Hepatocyte (in vitro differentiated cells): ENCODE measurements around the gene LSR. TPM values are rescaled to one million over a fixed set of nuclear protein-coding genes. Genes with fewer than 3 reads are reported as not detected.

ENCODE experiments used
- DNase-seq: peaks from one replicate; pipeline ENCODE4 v3.0.0-alpha.2; 2016; ENCODE audit warnings: low spot score
- H2AFZ ChIP-seq: fragments of 200-600 bp; sonication (generic); 2 replicates; pipeline ENCODE4 v1.6.0; 2016; ENCODE audit warnings: antibody characterized with exemption, mild to moderate bottlenecking
- H3K27ac ChIP-seq: fragments of 200-600 bp; sonication (generic); 2 replicates; pipeline ENCODE4 v1.5.1; 2016; ENCODE audit warnings: mild to moderate bottlenecking
- H3K27me3 ChIP-seq: fragments of 200-600 bp; sonication (generic); 2 replicates; pipeline ENCODE4 v1.6.1; 2016
- H3K36me3 ChIP-seq: fragments of 200-600 bp; sonication (generic); replicated peaks from 2 replicates; pipeline ENCODE4 v1.5.1; 2016; ENCODE audit warnings: low read depth; ENCODE audit not compliant: insufficient read depth
- H3K4me1 ChIP-seq: fragments of 200-600 bp; sonication (generic); 2 replicates; pipeline ENCODE4 v1.5.1; 2016; ENCODE audit warnings: mild to moderate bottlenecking, moderate library complexity; ENCODE audit not compliant: insufficient read depth
- H3K4me2 ChIP-seq: fragments of 200-600 bp; sonication (generic); 2 replicates; pipeline ENCODE4 v1.6.0; 2016
- H3K4me3 ChIP-seq: fragments of 200-600 bp; sonication (generic); 2 replicates; pipeline ENCODE4 v1.5.1; 2016; ENCODE audit warnings: mild to moderate bottlenecking
- H3K79me2 ChIP-seq: fragments of 200-600 bp; sonication (generic); 2 replicates; pipeline ENCODE4 v1.6.0; 2017; ENCODE audit warnings: mild to moderate bottlenecking
- H3K9me2 ChIP-seq: fragments of 200-600 bp; sonication (generic); replicated peaks from 2 replicates; pipeline ENCODE4 v1.6.0; 2017; ENCODE audit warnings: mild to moderate bottlenecking; ENCODE audit not compliant: insufficient read depth
- H3K9me3 ChIP-seq: fragments of 200-600 bp; sonication (generic); 2 replicates; pipeline ENCODE4 v1.5.1; 2016; ENCODE audit warnings: low read depth, mild to moderate bottlenecking
- H4K20me1 ChIP-seq: fragments of 200-600 bp; sonication (generic); 2 replicates; pipeline ENCODE4 v1.6.0; 2016; ENCODE audit warnings: mild to moderate bottlenecking; ENCODE audit not compliant: insufficient read depth, poor library complexity, severe bottlenecking
- CTCF ChIP-seq: fragments of 200-600 bp; sonication (generic); IDR thresholded peaks from 2 replicates; pipeline ENCODE4 v1.5.1; 2016; ENCODE audit warnings: antibody characterized with exemption, mild to moderate bottlenecking; ENCODE audit not compliant: poor library complexity
- EZH2 ChIP-seq: fragments of 200-600 bp; sonication (generic); IDR thresholded peaks from 2 replicates; pipeline ENCODE4 v1.6.1; 2016; ENCODE audit warnings: antibody characterized with exemption, mild to moderate bottlenecking, borderline replicate concordance
- EZH2phosphoT487 ChIP-seq: fragments of 200-600 bp; sonication (generic); IDR thresholded peaks from one replicate; pipeline ENCODE4 v1.6.1; 2018; ENCODE audit warnings: antibody characterized with exemption, mild to moderate bottlenecking, low read depth, moderate library complexity; ENCODE audit not compliant: unreplicated experiment, severe bottlenecking
- WGBS: methylation state at CpG from one replicate; pipeline ENCODE4 v1.1.6; 2016; ENCODE audit warnings: low lambda C conversion rate; ENCODE audit errors: missing lambda C conversion rate; 5-methylcytosine and 5-hydroxymethylcytosine counted together
- polyA plus RNA-seq: library from polyadenylated mRNA; unstranded; fragments of >200 nt; fragmentation: Nextera tagmentation; extraction: Ambion mirVana; gene quantifications from 2 replicates; pipeline ENCODE4 v1.2.1, GENCODE V29; 2016
- total RNA-seq: library from RNA; depleted of rRNA; stranded (reverse); fragments of >200 nt; gene quantifications from 2 replicates; pipeline ENCODE4 v1.2.3, GENCODE V29; 2014

The LSR gene
- total and polyA plus RNA-seq, 2 experiments from 2014 or later: 89.9 to 296 TPM

GRCh38 chr19:35204799-35205732 is 43.7 kb upstream of the LSR start:
- no peak for TF ChIP-seq EZH2
- TF ChIP-seq CTCF: no peak
- no peak for TF ChIP-seq EZH2phosphoT487
- H3K9me3 ChIP-seq: no peaks in the 10 kb centered on the region
- H2AFZ ChIP-seq: no peak overlapping the region
- no peak overlapping the region for H3K4me2 ChIP-seq
- H4K20me1 ChIP-seq: no peaks in the 10 kb centered on the region
- no peaks in the 10 kb centered on the region for H3K9me2 ChIP-seq
- WGBS: 61% methylated on average over 13 of the region's 13 CpGs
- no peaks in the 10 kb centered on the region for H3K4me1 ChIP-seq
- H3K27me3 ChIP-seq: no peaks in the 10 kb centered on the region
- no peak for DNase-seq
- no peaks in the 10 kb centered on the region for H3K79me2 ChIP-seq
- H3K36me3 ChIP-seq: no peaks in the 10 kb centered on the region
- no peak overlapping the region for H3K27ac ChIP-seq
- no peak overlapping the region for H3K4me3 ChIP-seq

- Histone ChIP-seq H3K27me3 (no peaks in the 10 kb centered on the region), H3K9me3 (no peaks in the 10 kb centered on the region), H3K27ac (no peak overlapping the region), H3K36me3 (no peaks in the 10 kb centered on the region), H3K4me3 (no peak overlapping the region), H3K4me2 (no peak overlapping the region), H2AFZ (no peak overlapping the region), H3K79me2 (no peaks in the 10 kb centered on the region), H4K20me1 (no peaks in the 10 kb centered on the region), H3K4me1 (no peaks in the 10 kb centered on the region), H3K9me2 (no peaks in the 10 kb centered on the region)
- no peak for DNase-seq
- TF ChIP-seq EZH2phosphoT487 (no peak), CTCF (no peak), EZH2 (no peak)
- WGBS: 67% methylated on average over 6 of the region's 6 CpGs
These were observed 43.0 kb upstream of the LSR start for GRCh38 chr19:35205733-35206323.

DNA sequence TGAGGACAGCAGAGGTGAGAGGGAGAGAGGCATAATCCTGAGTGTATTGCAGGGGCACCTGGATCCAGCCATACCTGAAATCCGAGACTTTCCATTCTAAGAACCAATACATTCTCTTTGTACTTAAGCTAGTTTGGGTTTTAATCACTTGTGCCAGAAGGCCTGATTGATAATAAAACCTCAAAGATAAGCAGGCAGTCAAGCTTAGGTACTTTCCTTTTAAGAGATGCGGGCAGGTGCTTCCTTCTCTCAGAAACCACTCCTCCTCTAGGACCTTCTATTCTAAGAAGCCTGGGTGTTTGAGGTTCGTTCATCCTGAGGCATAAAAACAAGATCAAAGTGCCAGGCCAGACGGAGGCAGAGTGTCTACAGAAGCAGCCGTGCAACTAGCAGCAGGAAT is 42.4 kb upstream of the LSR start:
- TF ChIP-seq EZH2phosphoT487 (no peak), CTCF (no peak), EZH2 (no peak)
- Histone ChIP-seq H3K79me2 (no peaks in the 10 kb centered on the region), H3K36me3 (no peaks in the 10 kb centered on the region), H3K27ac (no peak overlapping the region), H4K20me1 (no peaks in the 10 kb centered on the region), H2AFZ (no peak overlapping the region), H3K4me1 (no peaks in the 10 kb centered on the region), H3K9me2 (no peaks in the 10 kb centered on the region), H3K4me3 (no peak overlapping the region), H3K27me3 (no peaks in the 10 kb centered on the region), H3K9me3 (no peaks in the 10 kb centered on the region), H3K4me2 (no peak overlapping the region)
- DNase-seq: no peak
- WGBS: 60% methylated on average over 5 of the region's 5 CpGs
